Rectal smooth muscle tissue (tissue), 1 donor: ENCODE data around the gene LCE3D.
"Not testable (repeated sequence)": the region's sequence is repeated elsewhere in the genome, so short reads cannot be mapped to it uniquely, and the experiment has no call there.

Experiments used
- H3K27ac ChIP-seq: one replicate; pipeline ENCODE4 v1.7.0; 2013; ENCODE audit warnings: low read depth, low read length, inconsistent platforms
- H3K27me3 ChIP-seq: one replicate; pipeline ENCODE4 v1.7.0; 2013; ENCODE audit warnings: low read length; ENCODE audit not compliant: control insufficient read depth, insufficient read depth
- H3K36me3 ChIP-seq: one replicate; pipeline ENCODE4 v1.7.0; 2013; ENCODE audit warnings: low read length; ENCODE audit not compliant: control insufficient read depth, insufficient read depth
- H3K4me1 ChIP-seq: one replicate; pipeline ENCODE4 v1.7.0; 2013; ENCODE audit warnings: low read length; ENCODE audit not compliant: control insufficient read depth, insufficient read depth
- H3K4me3 ChIP-seq: one replicate; pipeline ENCODE4 v1.7.0; 2013; ENCODE audit warnings: low read length
- H3K9ac ChIP-seq: one replicate; pipeline ENCODE4 v1.7.0; 2013; ENCODE audit warnings: low read length

The LCE3D gene

DNA sequence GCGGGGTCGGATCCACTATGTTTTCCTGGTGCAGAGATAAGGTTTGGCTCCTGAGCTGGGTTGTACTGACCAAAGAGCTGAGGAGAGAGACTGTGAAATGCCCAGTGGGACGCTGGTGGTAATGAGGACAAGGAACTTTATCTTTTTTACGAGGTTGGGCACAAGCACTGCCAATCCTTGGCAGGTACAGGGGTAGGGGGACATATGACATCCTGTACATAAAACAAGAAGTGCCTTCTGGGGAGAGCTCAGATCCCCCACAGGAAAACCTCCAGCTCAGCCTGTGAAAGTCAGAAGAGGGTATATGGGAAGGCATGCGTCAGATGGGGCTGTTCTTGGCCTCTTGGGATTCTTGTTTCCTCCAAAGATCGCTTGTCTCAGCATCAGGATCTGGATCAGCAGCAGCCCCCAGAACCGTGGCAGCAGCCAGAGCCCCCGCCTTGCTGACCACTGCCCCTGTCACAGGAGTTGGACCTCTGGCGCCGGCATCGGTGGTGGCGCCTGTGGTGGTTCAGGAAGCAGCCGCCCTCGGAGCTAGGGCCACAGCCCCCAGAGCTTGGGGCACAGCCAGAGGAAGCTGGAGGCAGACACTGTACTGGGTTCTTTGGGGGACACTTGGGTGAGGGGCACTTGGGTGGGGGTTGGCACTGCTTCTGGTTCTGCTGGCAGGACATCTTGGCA lies 14.6 kb downstream of the LCE3D start:
- no peak overlapping the region for H3K4me3 ChIP-seq
- no peak overlapping the region for H3K9ac ChIP-seq
- no peak overlapping the region for H3K27ac ChIP-seq
- H3K4me1 ChIP-seq = no peaks in the 10 kb centered on the region
- no peaks in the 10 kb centered on the region for H3K36me3 ChIP-seq
- no peaks in the 10 kb centered on the region for H3K27me3 ChIP-seq

GRCh38 chr1:152565115-152565514 lies 15.2 kb downstream of the LCE3D start:
- Histone ChIP-seq H3K4me1 (no peaks in the 10 kb centered on the region), H3K27me3 (no peaks in the 10 kb centered on the region), H3K27ac (no peak overlapping the region), H3K9ac (no peak overlapping the region), H3K36me3 (no peaks in the 10 kb centered on the region), H3K4me3 (no peak overlapping the region)

- not testable (repeated sequence) for H3K27ac ChIP-seq, H3K9ac ChIP-seq, H3K27me3 ChIP-seq, H3K4me3 ChIP-seq, H3K36me3 ChIP-seq, H3K4me1 ChIP-seq
Observed at GRCh38 chr1:152548358-152548757, 32.0 kb downstream of the LCE3D start.

DNA sequence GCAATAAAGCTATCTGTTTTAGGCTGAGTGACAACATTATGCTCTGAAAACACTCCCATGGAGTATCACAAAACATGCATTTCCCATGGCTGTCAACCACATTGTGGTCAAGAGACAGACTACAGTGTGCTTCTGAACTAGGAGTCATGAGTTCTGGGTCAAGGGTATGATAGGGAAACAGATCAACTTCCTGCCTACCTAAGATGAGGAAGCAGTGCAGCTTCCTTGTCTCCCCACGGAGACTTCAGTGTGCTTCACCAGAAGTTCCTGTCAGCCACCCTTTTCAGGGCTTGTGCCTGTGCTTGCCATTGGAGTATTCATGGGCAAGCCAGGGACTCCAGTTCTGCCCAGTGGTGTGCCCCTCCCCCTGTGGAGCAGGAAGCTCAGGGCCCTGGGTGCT lies 33.6 kb downstream of the LCE3D start:
- Histone ChIP-seq H3K27ac (no peak overlapping the region), H3K36me3 (no peaks in the 10 kb centered on the region), H3K9ac (no peak overlapping the region), H3K4me1 (no peaks in the 10 kb centered on the region), H3K27me3 (peaks cover 3% of the 10 kb centered on the region), H3K4me3 (no peak overlapping the region)

- Histone ChIP-seq H3K9ac (no peak overlapping the region), H3K36me3 (no peaks in the 10 kb centered on the region), H3K27ac (no peak overlapping the region), H3K27me3 (peaks cover 3% of the 10 kb centered on the region), H3K4me3 (no peak overlapping the region), H3K4me1 (no peaks in the 10 kb centered on the region)
Observed at GRCh38 chr1:152543820-152544219, 36.5 kb downstream of the LCE3D start.

- Histone ChIP-seq H3K27me3 (peaks cover 3% of the 10 kb centered on the region), H3K36me3 (no peaks in the 10 kb centered on the region), H3K4me1 (no peaks in the 10 kb centered on the region), H3K4me3 (no peak overlapping the region), H3K27ac (no peak overlapping the region), H3K9ac (no peak overlapping the region)
Observed at GRCh38 chr1:152539901-152540300, 40.4 kb downstream of the LCE3D start.

GRCh38 chr1:152537496-152537895 lies 42.8 kb downstream of the LCE3D start:
- H3K4me1 ChIP-seq = no peaks in the 10 kb centered on the region
- H3K4me3 ChIP-seq = no peak overlapping the region
- H3K27me3 ChIP-seq = peaks cover 3% of the 10 kb centered on the region
- H3K9ac ChIP-seq = no peak overlapping the region
- H3K27ac ChIP-seq = no peak overlapping the region
- H3K36me3 ChIP-seq = no peaks in the 10 kb centered on the region

DNA sequence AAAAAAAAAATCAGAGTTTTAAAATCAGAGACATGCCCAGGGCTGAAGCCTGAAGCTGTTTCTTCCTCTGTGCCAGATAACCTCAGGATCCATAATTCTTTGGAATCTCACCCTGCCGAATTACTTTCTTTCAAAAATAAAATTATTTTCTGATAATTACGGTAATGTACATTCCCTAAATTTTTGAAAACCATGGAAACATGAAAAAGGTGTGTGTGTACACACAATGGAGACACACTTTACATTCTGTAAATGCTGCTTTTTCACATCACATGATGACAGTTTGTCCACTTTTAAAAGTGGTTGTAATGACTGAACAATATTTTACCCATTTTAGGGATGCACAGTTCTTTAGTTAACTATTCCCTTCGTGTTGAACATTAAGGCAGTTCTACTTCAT lies 44.5 kb downstream of the LCE3D start:
- H3K9ac ChIP-seq = no peak overlapping the region
- H3K4me3 ChIP-seq = no peak overlapping the region
- H3K36me3 ChIP-seq = no peaks in the 10 kb centered on the region
- H3K27ac ChIP-seq = no peak overlapping the region
- no peaks in the 10 kb centered on the region for H3K4me1 ChIP-seq
- H3K27me3 ChIP-seq = no peaks in the 10 kb centered on the region

GRCh38 chr1:152533327-152533938 lies 46.9 kb downstream of the LCE3D start:
- no peaks in the 10 kb centered on the region for H3K27me3 ChIP-seq
- no peak overlapping the region for H3K9ac ChIP-seq
- H3K36me3 ChIP-seq = no peaks in the 10 kb centered on the region
- H3K4me1 ChIP-seq = no peaks in the 10 kb centered on the region
- H3K4me3 ChIP-seq = no peak overlapping the region
- H3K27ac ChIP-seq = no peak overlapping the region
